ENCODE measurements around the gene PHF14.
"Not testable (repeated sequence)": the region's sequence is repeated elsewhere in the genome, so short reads cannot be mapped to it uniquely, and the experiment has no call there.

The PHF14 gene, protein sequence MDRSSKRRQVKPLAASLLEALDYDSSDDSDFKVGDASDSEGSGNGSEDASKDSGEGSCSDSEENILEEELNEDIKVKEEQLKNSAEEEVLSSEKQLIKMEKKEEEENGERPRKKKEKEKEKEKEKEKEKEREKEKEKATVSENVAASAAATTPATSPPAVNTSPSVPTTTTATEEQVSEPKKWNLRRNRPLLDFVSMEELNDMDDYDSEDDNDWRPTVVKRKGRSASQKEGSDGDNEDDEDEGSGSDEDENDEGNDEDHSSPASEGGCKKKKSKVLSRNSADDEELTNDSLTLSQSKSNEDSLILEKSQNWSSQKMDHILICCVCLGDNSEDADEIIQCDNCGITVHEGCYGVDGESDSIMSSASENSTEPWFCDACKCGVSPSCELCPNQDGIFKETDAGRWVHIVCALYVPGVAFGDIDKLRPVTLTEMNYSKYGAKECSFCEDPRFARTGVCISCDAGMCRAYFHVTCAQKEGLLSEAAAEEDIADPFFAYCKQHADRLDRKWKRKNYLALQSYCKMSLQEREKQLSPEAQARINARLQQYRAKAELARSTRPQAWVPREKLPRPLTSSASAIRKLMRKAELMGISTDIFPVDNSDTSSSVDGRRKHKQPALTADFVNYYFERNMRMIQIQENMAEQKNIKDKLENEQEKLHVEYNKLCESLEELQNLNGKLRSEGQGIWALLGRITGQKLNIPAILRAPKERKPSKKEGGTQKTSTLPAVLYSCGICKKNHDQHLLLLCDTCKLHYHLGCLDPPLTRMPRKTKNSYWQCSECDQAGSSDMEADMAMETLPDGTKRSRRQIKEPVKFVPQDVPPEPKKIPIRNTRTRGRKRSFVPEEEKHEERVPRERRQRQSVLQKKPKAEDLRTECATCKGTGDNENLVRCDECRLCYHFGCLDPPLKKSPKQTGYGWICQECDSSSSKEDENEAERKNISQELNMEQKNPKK

DNA sequence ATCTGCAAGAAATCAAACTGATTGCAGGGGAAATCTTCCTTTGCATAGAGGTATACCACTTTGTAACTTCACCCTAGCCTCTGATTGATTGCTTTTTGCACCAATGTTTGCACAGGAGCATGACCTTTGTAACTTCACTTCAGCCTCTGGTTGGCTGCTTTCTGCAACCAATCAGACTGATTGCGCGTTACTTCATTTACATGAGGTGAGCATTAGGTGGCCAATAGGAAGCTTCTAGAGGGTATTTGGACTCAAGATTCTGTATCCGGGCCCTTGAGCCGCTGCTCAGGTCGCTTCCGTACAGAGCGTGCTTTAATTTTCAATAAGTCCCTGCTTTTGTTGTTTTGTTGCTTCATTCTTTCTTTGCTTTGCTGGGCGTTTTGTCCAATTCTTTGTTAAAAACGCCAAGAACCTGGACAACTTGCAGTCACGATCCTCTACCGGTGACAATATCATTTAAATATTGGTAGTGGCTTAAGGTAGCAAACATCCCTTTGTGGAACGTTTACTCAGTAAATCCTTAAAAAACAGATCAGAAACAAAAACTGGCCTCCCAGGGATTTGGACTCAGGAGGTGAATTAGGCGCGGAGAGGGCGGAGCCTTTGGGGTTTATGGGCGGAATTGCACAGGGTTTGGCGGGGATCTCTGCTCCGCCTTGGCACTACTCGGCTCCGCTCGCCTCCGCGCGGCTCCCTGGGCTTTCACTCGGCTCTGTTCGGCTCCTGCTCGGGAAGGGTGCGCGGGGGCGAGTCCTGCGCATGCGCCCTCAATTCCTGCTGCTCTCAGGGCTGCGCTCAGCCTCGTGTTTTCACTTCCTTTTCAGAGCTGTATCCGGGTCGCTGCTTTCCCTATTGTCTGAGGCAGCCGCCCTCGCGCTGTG lies at the start of gene PHF14:
TSS of gene PHF14 (plus strand) at position 812 of the 881 bp plus-strand sequence. CDS start 452 bp downstream, outside the sequence.
- peak; percentile 97 for DNase-seq

DNA sequence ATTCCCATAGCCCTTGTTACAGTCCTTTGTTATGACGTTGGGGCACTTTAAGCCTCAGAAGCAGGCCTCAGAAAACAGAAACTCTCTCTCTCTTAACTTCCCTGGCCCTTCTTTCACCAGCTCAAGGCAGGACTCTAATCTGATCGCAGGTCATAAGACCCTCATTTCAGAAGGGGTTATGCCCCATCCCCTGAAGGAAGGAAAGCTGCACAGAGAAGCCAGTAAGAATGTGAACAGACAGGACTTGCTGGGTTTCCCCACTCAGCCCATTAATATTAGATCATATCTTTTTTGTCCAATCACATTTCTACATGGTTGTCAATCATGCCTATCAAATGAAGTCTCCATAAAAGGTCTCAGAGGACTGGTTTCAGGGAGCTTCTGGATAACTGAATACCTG lies 49.3 kb upstream of the PHF14 start:
- DNase-seq = no peak

DNA sequence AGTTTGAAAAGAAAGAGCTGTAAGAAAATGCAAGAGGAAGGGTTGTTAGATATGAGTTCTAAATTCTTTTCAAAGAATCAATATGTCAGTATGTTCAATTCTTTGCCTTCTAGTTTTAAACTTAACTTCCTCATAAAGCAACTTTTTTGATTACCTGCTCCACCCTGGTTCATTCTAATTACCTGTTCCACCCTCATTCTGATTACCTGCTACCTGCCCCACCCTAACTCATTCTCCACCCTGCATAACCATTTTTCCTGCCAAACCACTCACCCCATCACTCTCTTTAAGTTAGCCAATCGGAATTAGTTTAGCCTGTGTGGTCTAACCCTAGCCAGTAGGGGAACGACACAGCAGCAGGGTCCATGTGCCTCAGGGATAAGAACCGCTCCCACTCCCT lies 45.5 kb upstream of the PHF14 start:
- not testable (repeated sequence) for DNase-seq

DNA sequence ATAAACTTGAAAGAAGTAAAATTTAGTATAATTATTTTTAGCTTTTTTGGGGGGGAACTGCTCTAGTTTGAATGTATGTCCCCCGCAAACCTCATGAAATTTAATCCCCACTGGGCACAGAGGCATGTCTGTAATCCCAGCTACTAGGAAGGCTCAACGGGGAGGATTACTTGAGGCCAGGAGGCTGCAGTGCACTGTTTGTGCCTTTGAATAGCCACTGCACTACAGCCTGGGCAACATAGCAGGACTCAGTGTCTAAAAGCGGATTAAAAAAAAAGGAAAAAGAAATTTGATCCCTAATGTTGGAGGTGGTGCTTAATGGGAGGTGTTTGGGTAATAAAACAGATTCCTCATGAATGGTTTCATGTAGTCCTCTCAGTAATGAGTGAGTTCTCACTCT lies 43.1 kb upstream of the PHF14 start:
- no peak for DNase-seq

DNA sequence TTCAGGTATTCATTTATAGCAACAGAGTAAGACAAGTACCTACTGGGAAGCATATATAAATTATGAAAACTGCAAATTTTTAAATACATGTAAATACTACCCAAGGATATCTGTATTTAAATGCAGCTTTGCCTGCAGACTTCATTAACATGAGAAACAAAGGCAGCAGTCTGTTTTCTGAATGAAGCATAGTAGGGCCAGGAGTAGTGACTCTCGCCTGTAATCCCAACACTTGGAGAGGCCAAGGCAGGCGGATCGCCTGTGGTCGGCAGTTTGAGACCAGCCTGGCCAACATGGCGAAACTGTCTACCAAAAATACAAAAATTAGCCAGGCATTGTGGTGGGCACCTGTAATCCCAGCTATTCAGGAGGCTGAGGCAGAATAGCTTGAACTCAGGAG lies 42.5 kb upstream of the PHF14 start:
- no peak for DNase-seq

DNA sequence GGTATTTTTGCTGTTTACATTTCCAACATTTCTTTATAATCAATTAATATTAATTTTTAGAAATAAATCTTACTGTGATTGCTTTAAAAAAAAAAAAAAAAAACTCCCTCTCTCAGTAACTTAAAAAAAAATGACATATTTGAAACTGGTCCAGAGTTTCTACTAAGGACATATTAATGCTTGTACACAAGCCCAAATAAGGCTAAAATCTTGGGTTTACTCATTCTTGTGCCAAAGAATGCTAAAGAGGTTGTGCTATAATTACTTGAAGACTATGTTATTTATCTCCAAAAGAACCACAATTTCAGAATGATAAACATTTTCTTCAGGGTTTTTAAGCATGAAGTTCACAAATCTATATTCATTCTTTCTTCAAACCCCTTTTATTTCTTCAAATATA lies 39.4 kb upstream of the PHF14 start:
- no peak for DNase-seq

DNA sequence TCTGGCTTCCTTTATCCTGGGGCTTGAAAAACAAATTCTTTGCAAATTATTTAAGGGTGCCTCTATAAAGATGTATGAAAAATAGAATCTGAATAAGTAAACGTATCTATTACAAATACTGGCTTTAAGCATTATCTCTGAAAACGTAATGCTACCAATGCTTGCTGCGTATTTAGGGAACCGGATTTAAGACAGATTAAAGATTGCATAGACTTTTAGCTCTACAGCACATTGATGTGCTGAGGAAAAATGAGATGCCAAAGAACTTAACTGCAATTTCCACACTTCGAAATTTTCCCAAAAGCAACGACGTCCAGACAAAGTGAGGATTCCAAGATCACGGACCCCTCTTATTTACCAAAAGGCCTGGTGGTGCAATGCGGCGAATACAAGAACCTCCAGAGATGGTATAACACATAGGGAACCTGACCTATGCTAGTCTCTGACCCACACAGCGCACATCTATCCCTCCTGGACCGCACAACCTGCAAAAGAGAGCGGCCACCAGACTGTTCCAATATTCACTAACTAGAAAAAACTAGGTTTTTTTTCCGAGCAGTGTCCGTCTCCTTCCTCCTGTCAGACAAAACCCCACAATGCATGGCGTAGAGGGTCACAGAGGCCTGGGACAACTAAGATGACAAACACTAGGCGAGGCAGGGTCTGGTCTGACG lies 34.3 kb upstream of the PHF14 start:
- DNase-seq = no peak

DNA sequence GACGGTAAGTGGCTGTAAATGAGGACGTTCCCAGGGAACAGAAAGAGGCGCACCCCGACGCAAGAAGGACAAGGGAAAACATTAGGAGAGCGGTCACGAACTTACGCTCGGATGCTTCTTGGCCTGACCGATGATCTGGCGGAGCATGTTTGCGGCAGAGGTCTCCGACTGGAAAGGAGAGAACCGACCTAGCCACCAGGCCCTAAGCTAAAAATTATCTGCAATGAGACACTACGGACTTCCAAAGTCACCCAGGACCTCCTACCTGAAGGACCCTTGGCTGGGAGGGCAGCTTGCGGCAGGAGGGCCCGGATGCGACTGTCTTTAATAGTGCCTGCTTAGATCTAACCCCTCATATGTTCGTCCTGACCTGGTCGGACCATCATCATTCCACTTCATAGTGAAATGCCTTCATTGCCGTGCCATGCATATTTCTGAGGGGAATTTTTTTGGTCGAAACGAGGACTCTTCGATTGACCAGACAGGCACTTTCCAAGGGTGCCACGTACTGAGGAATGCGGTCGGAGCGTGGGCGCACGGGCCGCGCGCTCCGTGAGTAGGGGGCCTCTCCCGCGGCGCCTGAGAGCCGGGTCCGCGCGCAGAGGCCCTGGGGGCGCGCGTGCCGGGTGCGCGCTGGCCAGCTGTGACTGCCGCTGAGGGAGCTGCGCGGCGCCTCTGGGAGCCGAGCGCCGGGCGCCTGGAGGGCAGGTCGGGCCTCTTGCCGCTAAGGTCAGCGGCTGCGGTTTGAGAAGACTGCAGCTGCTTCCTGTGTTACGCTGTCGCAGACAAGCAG lies 33.6 kb upstream of the PHF14 start:
- peak; percentile 86 for DNase-seq

DNA sequence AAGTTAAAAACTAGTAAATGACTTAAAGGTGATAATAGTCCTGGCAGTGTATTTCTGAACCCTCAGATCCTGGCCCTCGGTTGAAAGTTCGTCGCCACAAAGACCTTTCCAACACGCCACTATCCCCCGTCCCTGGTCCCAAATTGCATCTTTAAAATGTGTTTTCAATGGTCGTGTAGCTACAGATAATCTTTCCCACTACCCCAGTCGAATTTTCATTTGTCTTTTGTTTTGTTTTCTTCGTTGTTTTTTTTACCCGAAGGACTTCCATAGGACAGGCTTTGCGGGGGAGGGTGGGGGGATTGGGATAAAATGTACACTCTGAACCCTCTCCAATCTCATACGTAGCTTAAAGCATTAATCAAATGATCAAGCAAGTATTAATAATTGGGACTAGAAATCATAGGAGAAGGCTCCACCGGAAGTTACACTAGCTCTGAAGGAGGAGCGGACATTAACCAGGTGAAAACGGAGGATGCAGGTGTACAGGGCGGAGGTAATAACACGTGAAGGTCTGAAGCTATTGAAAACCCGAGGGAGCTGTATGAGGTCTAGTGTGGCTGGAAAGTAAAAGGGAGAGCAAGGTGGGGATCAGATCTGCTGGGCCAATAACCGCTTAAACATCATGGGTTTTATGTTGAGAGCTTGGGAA lies 32.8 kb upstream of the PHF14 start:
- no peak for DNase-seq

DNA sequence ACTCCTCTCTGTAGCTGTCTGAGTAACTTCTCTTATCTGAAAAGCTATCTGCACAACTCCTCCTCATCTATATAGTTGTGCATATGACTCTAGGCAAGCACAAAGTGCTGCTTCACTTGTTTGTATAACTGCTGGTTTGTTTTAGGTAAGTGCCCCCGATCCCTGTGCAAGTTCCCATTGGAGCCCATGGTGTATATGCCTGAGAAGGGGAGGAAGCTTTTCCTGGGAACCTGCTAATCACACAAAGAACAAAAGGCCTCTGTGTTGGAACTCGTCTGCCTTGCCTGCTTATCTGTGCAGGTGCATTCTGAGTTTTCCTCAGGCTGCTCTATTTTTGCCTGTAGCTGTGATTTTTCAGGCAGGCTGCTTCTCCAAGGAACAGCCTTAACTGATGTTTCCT lies 23.2 kb upstream of the PHF14 start:
- DNase-seq = no peak

DNA sequence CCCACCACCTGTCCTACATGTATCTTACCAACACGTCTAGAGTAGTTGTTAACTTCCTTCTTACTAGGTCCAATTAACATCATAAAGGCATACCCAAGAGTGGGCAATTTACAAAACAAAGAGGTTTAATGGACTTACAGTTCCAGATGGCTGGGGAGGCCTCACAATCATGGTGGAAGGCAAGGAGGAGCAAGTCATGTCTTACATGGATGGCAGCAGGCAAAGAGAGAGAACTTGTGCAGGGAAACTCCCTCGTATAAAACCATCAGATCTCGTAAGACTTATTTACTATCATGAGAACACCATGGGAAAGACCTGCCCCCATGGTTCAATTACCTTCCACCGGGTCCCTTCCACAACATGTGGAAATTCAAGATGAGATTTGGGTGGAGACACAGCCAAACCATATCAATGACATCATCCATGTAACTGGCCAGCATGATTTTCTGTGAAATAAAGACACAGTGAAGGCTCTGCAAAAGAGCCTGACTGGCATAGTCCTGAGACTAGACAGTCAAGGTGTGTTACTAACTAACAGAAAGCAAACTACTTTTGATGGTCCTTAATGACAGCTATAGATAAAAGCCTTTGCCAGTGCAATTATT lies 22.6 kb upstream of the PHF14 start:
- not testable (repeated sequence) for DNase-seq

DNA sequence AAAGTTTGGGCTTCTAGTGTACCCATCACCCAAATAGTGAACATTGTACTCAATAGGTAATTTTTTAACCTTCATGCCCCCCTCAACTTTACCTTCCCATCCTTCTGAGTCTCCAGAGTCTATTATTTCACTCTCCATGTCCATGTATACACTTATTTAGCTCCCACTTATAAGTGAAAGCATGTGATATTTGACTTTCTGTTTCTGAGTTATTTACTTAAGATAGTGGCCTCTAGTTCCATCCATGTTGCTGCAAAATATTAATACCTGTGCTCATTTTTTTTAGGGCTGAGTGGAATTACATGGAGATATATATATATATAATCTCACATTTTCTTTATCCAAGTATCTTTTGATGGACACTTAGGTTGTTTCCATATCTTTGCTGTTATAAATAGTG lies 21.1 kb upstream of the PHF14 start:
- no peak for DNase-seq

DNA sequence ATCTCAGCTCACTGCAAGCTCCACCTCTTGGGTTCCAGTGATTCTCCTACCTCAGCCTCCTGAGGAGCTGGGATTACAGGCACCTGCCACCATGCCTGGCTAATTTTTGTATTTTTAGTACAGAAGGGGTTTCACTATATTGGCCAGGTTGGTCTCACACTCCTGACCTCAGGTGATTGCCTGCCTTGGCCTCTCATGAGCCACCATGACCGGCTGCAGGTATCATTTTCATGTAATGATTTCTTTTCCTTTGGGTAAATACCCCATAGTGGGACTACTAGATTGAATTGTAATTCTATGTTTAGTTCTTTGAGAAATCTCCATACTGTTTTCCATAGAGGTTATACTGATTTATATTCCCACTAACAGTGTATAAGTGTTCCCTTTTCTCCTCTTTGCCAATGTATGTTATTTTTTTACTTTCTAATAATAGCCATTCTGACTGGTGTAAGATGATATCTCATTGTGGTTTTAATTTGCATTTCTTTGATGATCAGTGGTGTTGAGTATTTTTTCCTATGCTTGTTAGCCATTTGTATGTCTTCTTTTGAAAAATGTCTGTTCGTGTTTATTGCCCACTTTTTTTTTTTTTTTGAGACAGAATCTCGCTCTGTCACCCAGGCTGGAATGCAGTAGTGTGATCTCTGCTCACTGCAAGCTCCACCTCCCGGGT lies 20.5 kb upstream of the PHF14 start:
- DNase-seq = not testable (repeated sequence)

DNA sequence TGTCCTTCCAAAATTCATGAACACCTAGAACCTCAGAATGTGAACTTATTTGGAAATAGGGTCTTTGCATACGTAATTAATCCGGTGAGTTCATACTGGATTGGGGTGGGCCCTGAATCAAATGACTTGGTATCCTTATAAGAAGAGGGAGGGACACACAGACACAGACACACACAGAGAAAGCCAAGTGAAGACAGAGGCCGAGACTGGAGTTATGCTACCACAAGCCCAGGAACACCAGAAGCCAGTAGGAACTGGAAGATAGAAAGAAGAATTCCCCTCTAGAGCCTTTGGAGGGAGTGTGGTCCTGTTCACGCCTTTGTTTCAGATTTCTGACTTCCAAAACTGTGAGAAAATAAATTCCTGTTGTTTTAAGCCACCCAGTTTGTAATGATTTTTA lies 17.1 kb upstream of the PHF14 start:
- DNase-seq = no peak

DNA sequence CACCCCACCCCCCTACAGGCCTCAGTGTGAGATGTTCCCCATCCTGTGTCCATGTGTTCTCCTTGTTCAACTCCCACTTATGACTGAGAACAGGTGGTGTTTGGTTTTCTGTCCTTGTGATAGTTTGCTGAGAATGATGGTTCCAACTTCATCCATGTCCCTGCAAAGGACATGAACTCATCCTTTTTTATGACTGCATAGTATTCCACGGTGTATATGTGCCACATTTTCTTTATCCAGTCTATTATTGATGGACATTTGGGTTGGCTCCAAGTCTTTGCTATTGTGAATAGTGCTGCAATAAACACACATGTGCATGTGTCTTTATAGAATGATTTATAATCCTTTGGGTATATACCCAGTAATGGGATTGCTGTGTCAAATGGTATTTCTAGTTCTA lies 13.4 kb upstream of the PHF14 start:
- DNase-seq = not testable (repeated sequence)

DNA sequence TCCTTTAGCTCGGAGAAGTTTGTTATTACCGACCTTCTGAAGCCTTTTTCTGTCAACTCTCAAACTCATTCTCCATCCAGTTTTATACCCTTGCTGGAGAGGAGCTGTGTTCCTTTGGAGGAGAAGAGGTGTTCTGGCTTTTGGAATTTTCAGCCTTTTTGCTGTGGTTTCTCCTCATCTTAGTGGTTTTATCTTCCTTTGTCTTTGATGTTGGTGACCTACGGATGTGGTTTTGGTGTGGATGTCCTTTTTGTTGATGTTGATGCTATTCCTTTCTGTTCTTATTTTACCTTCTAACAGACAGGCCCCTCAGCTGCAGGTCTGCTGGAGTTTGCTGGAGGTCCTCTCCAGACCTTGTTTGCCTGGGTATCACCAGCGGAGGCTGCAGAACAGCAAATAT lies 8.7 kb upstream of the PHF14 start:
- not testable (repeated sequence) for DNase-seq

DNA sequence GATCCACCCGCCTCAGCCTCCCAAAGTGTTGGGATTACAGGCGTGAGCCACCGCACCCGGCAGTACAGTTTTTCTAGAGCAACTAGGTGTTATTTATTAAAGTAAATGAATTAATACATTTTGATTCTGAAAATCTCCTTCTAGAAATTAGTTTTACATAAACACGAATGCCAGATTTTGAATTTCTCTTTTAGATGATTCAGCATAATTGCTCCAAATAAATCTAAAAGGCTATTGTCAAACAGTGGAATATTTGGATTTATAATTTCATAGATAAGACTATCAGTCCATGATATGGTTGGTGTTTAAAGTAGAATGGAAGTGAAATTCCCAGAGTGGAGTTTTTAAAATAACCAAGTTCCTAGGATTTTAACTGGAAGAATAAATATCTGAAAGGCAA lies 1.5 kb upstream of the PHF14 start:
- no peak for DNase-seq

DNA sequence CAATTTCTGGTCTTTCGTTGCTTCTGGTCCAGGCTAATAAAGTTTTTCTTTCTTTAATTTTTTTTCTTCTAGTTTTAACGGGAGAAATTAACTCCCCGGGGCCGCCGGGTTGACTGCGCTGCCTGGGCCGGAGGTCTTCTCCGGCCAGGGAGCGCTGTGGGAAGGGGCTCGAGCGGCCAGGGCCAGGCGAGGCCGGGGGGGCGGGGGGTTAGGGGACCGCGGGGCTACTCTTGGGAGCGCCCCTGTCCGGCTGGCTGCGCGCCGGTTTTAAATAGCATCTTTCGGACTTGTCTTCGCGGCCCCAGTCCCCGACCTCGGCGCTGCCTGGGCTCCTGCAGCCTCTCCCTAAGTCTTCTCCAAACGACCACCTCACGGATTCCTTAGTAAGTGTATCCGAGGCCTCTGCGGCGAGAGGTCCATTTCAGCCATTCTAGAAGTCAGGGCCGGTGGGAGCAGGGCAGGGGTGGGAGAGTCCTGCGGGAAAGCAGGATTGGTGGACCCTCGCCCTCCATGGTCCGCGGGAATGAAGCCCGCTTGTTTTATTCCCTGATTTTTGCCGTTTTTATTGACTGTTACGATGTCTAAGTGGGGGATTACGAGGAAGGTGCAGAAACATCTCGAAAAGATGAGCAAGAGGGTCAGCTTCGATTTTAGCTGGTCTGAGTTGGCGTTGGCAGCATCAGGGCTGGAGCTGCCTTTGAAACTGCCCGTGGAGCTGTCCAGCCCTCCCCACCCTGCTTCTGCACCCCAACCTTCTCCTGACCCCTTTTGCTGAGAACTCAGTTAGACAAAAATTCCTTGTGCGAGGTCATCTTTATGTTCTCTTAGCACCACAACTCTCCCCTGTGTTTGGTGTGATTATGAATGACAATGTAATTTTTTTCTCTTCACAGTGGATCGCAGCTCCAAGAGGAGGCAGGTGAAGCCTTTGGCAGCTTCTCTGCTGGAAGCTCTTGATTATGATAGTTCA lies 555 bp downstream of the PHF14 start:
- peak; percentile 14 for DNase-seq

DNA sequence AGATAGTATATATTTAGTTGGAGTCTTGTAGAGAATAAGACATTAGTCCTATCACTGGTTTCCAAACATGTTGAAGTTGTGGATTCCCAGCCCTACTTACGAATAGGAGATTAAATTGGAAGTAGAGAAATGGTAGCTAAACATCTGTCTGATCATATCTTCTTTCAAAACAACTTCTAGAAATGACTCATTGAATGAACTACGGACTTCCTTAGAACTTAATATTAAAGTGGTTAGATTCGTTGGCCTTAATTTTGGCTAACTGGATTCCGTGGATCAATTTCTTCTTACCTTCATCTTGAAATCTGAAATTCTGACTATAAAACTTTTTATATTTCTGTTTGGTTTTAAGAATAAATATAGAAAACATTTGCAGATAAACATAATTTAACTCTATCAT lies 3.4 kb downstream of the PHF14 start:
- no peak for DNase-seq

Measured in stimulated activated CD4-positive, alpha-beta T cell treated with anti-CD3 and anti-CD28 coated beads, Interleukin-1b, Interleukin-23, amount 100 ng/mL, for 48 hours (primary cell).